HepG2 (cell line): Measurements from ENCODE around the gene SLC1A5. TPM values are rescaled to one million over a fixed set of nuclear protein-coding genes. Genes with fewer than 3 reads are reported as not detected.

Experiments used
- ATAC-seq: fragments of 200-7000 bp; cut with Tn5 transposase; 3 replicates; pipeline ENCODE4 v1.9.1; 2020; ENCODE audit warnings: mild to moderate bottlenecking, moderate library complexity
- BruUV-seq: library from RNA; stranded (reverse); fragments of 400-500 nt; replicated peaks from 2 replicates; lab custom pipeline; 2021; lab: Mats Ljungman, UMichigan
- CTCF ChIA-PET: fragments of 300-600 bp; formaldehyde crosslinking; extraction: SDS; loops from one replicate; lab custom pipeline; 2021; ENCODE audit warnings: low total read pairs, inconsistent platforms, low intra/inter-chr PET ratio; lab: Yijun Ruan, JAX
- POLR2A ChIA-PET: fragments of 350-600 bp; sonication (Branson Sonifier 250); formaldehyde crosslinking; loops from one replicate; lab custom pipeline; 2020; ENCODE audit warnings: antibody characterized with exemption, inconsistent platforms; lab: Yijun Ruan, JAX
- DNase-seq: peaks from one replicate; pipeline ENCODE4 v3.0.0-alpha.2; 2015; ENCODE audit warnings: low spot score
- FAIRE-seq: peaks from 3 replicates; lab custom pipeline; 2011; peaks lifted over from hg19 to GRCh38; lab: Jason Lieb, UNC
- H2AFZ ChIP-seq: one replicate; pipeline ENCODE4 v1.6.1; 2011; ENCODE audit warnings: low read length, inconsistent platforms
- H3K27ac ChIP-seq: fragments of 300-600 bp; 3 replicates; pipeline ENCODE4 v1.8.0; 2011; ENCODE audit warnings: mixed run types, mild to moderate bottlenecking, mixed read lengths, low read length, inconsistent platforms; ENCODE audit not compliant: insufficient read depth; ENCODE audit errors: extremely low read length
- H3K27me3 ChIP-seq, 2 experiments: fragments of 200-600 bp in 1 of 2; 2 replicates in 1 of 2; 3 replicates in 1 of 2; pipeline versions ENCODE4 v1.6.0 to v1.8.0; 2011; ENCODE audit warnings: low read length in 2 of 2, mild to moderate bottlenecking in 2 of 2, moderate library complexity in 2 of 2, inconsistent platforms in 1 of 2; ENCODE audit not compliant: insufficient read depth in 2 of 2, control insufficient read depth in 1 of 2
- H3K36me3 ChIP-seq, 2 experiments: fragments of 200-600 bp in 1 of 2; replicated peaks in 1 of 2; 2 replicates in 1 of 2; 3 replicates in 1 of 2; pipeline versions ENCODE4 v1.5.1 to v1.8.0; 2011; ENCODE audit warnings: low read length in 2 of 2, inconsistent platforms in 1 of 2; ENCODE audit not compliant: insufficient read depth in 2 of 2, control insufficient read depth in 1 of 2
- H3K4me1 ChIP-seq: 2 replicates; pipeline ENCODE4 v1.5.1; 2012; ENCODE audit warnings: low read length, inconsistent platforms; ENCODE audit not compliant: insufficient read depth
- H3K4me2 ChIP-seq: 2 replicates; pipeline ENCODE4 v1.6.0; 2011; ENCODE audit warnings: low read depth, low read length, inconsistent platforms
- H3K4me3 ChIP-seq, 3 experiments: fragments of 200-600 bp in 1 of 3; sonication (generic), shearing (Covaris generic) in 1 of 3; replicated peaks in 1 of 3; 2 replicates each; pipeline ENCODE4 v1.5.1; 2011 to 2016; ENCODE audit warnings: low read length in 3 of 3, inconsistent platforms in 2 of 3, low read depth in 2 of 3, mild to moderate bottlenecking in 2 of 3, control low read depth in 1 of 3, mixed read lengths in 1 of 3; ENCODE audit not compliant: insufficient read depth in 1 of 3
- H3K79me2 ChIP-seq: one replicate; pipeline ENCODE4 v1.6.1; 2011; ENCODE audit warnings: low read length, inconsistent platforms; ENCODE audit not compliant: insufficient read depth
- H3K9ac ChIP-seq: 2 replicates; pipeline ENCODE4 v1.6.0; 2011; ENCODE audit warnings: mild to moderate bottlenecking, low read depth, low read length, inconsistent platforms; ENCODE audit not compliant: insufficient read depth
- H3K9me3 ChIP-seq: 2 replicates; pipeline ENCODE4 v1.5.1; 2012; ENCODE audit warnings: mild to moderate bottlenecking, low read length
- H4K20me1 ChIP-seq: 2 replicates; pipeline ENCODE4 v1.6.0; 2011; ENCODE audit warnings: inconsistent platforms, mild to moderate bottlenecking, low read length, moderate library complexity; ENCODE audit not compliant: insufficient read depth
- DPF2 ChIP-seq: sonication (generic); formaldehyde crosslinking; IDR thresholded peaks from 2 replicates; pipeline ENCODE4 v1.4.0; 2020; ENCODE audit warnings: mild to moderate bottlenecking, low read depth, missing genetic modification reagents, borderline replicate concordance
- FOXA3 ChIP-seq: IDR thresholded peaks from 2 replicates; pipeline ENCODE4 v1.6.1; 2016; ENCODE audit warnings: missing genetic modification reagents, missing compliant biosample characterization
- MLLT10 ChIP-seq: sonication (generic); formaldehyde crosslinking; IDR thresholded peaks from 2 replicates; pipeline ENCODE4 v1.4.0; 2020; ENCODE audit warnings: missing genetic modification reagents
- NRL ChIP-seq: sonication (generic); formaldehyde crosslinking; IDR thresholded peaks from 2 replicates; pipeline ENCODE4 v1.5.0; 2020; ENCODE audit warnings: missing genetic modification reagents, mild to moderate bottlenecking, moderate library complexity, borderline replicate concordance
- SMAD9 ChIP-seq: sonication (generic); formaldehyde crosslinking; IDR thresholded peaks from 2 replicates; pipeline ENCODE4 v1.5.1; 2020; ENCODE audit warnings: mild to moderate bottlenecking, missing genetic modification reagents
- U2AF2 ChIP-seq: fragments of 200-400 bp; formaldehyde crosslinking; IDR thresholded peaks from 2 replicates; pipeline ENCODE4 v1.6.1; 2017; ENCODE audit warnings: low read depth, mild to moderate bottlenecking, low read length
- ZMYM3 ChIP-seq: sonication (generic); formaldehyde crosslinking; IDR thresholded peaks from 2 replicates; pipeline ENCODE4 v1.5.1; 2020; ENCODE audit warnings: mild to moderate bottlenecking, missing genetic modification reagents
- ZNF207 ChIP-seq: fragments of 450-650 bp; IDR thresholded peaks from 2 replicates; pipeline ENCODE4 v1.6.1; 2016; ENCODE audit warnings: antibody characterized with exemption, borderline replicate concordance
- ZSCAN22 ChIP-seq: sonication (generic); formaldehyde crosslinking; IDR thresholded peaks from 2 replicates; pipeline ENCODE4 v1.4.0; 2020; ENCODE audit warnings: mild to moderate bottlenecking, missing genetic modification reagents
- WGBS: methylation state at CpG from one replicate; pipeline ENCODE4 v1.1.6; 2017; ENCODE audit warnings: low lambda C conversion rate; 5-methylcytosine and 5-hydroxymethylcytosine counted together
- in situ Hi-C: cut with HindIII; loops from 2 replicates; pipeline ENCODE4 v1.10.0; 2017; ENCODE audit warnings: low pct_unique_long_range_greater_than_20kb; ENCODE audit not compliant: extremely low pct_ligation_motif_present
- intact Hi-C: fragments of 100-400 bp; cut with micrococcal nuclease; formaldehyde crosslinking; loops from one replicate; pipeline ENCODE4 v1.10.0; 2022; ENCODE audit not compliant: unreplicated experiment
- polyA plus RNA-seq, 8 experiments: library from polyadenylated mRNA; depleted of rRNA in 3 of 8; stranded (reverse) in 7 of 8; unstranded in 1 of 8; fragments of >200 nt; fragmentation: Illumina TruSeq in 4 of 8; extraction: Trizol in 4 of 8; gene quantifications; 2 replicates each; pipeline versions ENCODE4 v1.2.1 to v1.2.3, GENCODE V29; 2011 to 2016; ENCODE audit warnings: low read depth in 4 of 8, missing spikeins in 1 of 8, mixed read lengths in 1 of 8; ENCODE audit not compliant: insufficient read depth in 1 of 8
- total RNA-seq, 5 experiments: library from RNA; depleted of rRNA; stranded (reverse); fragments of >200 nt; fragmentation: Illumina TruSeq; extraction: Trizol; gene quantifications; 2 replicates each; pipeline ENCODE4 v1.2.3, GENCODE V29; 2016; ENCODE audit warnings: low read depth in 1 of 5
- TF ChIP-seq, protein P1 (sequence below): sonication (generic); formaldehyde crosslinking; conservative IDR thresholded peaks from 2 replicates; pipeline ENCODE4 v1.4.0; 2020; ENCODE audit warnings: missing genetic modification reagents

SLC1A5 gene
- total and polyA plus RNA-seq, 2 of the 13 experiments (the other 11 are each of a cell fraction or from before 2014, with no cell fraction given) = 120 to 159 TPM

DNA sequence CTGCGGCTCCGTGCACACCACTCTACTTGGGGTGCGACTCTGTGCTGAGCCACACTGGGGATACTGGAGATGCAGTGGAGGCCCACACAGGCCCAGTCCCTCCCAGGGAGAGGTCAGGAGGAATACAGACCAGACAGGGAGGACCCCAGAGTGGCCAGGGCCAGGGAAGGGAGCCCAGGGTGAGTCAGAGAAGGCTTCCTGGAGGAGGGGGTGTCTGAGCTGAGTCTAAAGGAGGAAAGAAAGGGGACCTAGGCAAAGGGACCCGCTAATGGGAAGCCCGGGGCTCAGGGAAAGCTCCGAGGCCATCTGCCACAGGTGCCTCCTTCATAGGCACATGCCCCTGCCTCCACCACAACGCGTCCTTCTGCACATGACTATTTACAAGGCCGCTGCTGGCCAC lies 58.2 kb downstream of the SLC1A5 start:
- POLR2A ChIA-PET = no interaction called here
- Histone ChIP-seq H3K4me3 (no peak overlapping the region), H3K4me2 (no peak overlapping the region), H3K36me3 (peaks cover 60 to 92% of the 10 kb centered on the region in 2 experiments), H3K79me2 (no peaks in the 10 kb centered on the region), H4K20me1 (peaks cover 13% of the 10 kb centered on the region; the same call in 1 of the 2 replicates), H2AFZ (no peak overlapping the region), H3K27me3 (no peaks in the 10 kb centered on the region), H3K4me1 (no peaks in the 10 kb centered on the region), H3K27ac (no peak overlapping the region), H3K9ac (no peak overlapping the region), H3K9me3 (no peaks in the 10 kb centered on the region)
- no TSS peak for BruUV-seq
- 96% methylated on average over 9 of the region's 9 CpGs for WGBS
- intact Hi-C loops (no loop called here), in situ Hi-C loops (no loop called here)
- CTCF ChIA-PET = no interaction called here
- FAIRE-seq (no peak), DNase-seq (no peak), ATAC-seq (no peak)
- no peak for TF ChIP-seq DPF2 (CRISPR knock-in tag)
- no peak for TF ChIP-seq NRL
- no peak for TF ChIP-seq ZSCAN22 (CRISPR knock-in tag)
- TF ChIP-seq FOXA3 = no peak
- TF ChIP-seq SMAD9 (CRISPR knock-in tag) = no peak
- TF ChIP-seq U2AF2 = no peak
- no peak for TF ChIP-seq ZMYM3 (CRISPR knock-in tag)
- TF ChIP-seq, protein P1, sequence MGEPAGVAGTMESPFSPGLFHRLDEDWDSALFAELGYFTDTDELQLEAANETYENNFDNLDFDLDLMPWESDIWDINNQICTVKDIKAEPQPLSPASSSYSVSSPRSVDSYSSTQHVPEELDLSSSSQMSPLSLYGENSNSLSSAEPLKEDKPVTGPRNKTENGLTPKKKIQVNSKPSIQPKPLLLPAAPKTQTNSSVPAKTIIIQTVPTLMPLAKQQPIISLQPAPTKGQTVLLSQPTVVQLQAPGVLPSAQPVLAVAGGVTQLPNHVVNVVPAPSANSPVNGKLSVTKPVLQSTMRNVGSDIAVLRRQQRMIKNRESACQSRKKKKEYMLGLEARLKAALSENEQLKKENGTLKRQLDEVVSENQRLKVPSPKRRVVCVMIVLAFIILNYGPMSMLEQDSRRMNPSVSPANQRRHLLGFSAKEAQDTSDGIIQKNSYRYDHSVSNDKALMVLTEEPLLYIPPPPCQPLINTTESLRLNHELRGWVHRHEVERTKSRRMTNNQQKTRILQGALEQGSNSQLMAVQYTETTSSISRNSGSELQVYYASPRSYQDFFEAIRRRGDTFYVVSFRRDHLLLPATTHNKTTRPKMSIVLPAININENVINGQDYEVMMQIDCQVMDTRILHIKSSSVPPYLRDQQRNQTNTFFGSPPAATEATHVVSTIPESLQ (CRISPR knock-in tag) = no peak
- TF ChIP-seq ZNF207 = no peak
- TF ChIP-seq MLLT10 (CRISPR knock-in tag) = no peak
